ENCODE measurements around the gene TNFRSF18.
A peak's percentile ranks its signal among the peaks of the same experiment; 100 is the strongest.

TNFRSF18 gene

DNA sequence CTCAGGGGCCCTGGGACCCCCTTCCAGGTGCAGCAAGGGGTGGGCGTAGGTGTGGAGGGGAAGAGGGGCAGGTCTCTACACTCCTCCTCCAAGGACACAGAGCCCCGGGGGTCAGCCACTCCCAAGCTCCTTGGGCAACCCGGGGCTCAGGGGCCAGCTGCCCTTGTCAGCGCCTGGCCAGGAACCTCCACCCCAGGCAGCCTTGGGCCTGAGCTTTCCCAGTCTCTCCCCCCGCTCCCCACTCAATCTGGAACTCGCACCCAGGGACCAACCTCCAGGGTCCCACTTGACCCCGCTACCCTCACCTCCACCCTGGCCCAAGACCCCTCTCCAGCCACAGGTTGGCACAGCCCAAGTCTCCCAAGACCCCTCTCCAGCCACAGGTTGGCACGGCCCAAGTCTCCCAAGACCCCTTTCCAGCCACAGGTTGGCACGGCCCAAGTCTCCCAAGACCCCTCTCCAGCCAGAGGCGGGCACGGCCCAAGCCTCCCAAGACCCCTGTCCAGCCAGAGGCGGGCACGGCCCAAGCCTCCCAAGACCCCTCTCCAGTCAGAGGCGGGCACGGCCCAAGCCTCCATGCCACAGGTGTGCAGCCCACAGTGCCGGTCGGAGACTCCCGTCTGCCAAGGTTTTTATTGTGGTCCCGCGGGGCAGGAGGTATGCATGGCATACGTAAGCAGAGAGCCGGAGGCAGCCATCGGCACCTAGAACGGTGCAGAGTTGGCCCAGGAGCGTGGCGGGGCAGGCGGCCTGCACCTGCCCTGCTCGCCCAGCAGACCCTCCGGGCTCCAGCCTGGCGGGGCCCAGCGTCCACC, 4.5 kb upstream of the TNFRSF18 start:
- DNase-seq = no peak

DNA sequence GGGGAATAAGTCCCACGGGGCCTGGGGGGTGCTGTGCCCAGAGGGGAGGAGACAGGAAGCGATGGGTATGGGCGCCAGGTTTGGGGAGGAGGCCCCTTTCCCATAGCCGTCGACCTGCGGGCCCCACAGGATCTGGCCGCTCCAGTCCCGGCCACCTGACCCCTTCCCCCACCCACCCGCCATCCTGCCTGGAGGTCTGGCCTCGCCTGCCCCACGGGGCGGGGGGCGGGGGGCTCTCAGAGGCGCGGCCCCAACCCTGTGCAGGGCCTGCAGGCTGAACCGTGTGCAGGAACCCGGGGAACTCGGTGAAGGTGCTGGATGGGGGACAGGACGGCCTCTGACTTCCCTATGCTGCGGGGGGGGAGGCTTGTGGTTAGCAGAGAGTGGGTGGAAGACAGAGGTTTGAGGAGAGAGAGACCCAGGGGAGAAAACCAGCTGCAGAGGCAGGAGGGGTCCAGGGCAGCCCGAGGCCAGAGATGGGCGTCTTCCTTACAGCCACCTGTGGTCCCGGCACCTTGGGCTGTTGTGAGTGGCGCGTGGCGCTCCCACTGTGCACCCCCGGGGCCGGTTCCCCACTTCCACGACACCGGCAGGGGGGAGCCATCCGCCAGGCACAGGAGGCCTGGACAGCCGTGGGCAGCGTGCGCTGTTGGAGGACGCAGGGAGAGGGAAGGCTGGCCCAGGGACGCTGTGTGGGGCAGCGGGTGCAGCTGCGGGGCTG, 2.5 kb upstream of the TNFRSF18 start:
- DNase-seq = no peak

DNA sequence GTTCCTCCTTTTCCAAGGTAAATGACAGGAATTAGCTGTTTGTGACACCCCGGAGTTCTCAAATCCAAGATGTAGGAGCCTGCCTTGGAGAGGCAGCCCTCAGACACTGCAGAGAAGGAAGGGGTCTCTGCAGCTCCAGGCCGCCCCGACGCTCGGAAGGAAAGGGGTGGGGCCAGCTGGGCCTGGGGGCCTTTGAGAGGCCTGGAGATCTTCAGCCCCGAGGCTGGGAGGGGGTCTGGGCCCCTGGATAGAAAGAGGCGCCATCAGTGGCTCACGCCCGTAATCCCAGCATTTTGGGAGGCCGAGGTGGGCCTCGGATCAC, 1.1 kb upstream of the TNFRSF18 start:
- no peak for DNase-seq

DNA sequence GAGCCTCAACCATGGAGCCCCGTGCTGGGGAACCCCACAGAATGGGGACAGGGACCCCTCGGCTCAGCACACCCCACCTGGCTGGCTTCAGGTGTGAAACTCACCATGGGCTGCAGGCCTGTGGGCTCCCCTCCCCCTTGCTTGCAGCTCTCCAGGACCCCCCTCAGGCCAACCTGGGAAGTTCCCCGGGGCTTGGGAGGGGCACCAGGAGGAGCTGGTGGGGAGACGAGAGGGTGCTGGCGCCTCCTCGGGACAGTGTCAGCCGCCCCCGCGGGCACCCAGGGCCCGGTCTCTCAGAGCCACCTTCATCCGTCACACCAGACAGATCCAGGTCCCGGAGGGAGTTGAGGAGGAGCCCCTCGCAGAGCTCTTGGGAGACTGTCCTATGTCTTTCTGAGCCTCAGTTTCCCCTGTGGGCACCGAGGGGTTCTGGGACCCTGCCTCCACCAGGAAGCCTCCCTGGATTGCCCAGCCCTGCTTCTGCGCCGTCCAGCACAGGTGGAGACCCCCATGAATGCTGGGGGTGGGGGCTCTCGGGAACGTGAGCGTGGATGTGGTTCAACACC, 657 bp upstream of the TNFRSF18 start:
- no peak for DNase-seq

DNA sequence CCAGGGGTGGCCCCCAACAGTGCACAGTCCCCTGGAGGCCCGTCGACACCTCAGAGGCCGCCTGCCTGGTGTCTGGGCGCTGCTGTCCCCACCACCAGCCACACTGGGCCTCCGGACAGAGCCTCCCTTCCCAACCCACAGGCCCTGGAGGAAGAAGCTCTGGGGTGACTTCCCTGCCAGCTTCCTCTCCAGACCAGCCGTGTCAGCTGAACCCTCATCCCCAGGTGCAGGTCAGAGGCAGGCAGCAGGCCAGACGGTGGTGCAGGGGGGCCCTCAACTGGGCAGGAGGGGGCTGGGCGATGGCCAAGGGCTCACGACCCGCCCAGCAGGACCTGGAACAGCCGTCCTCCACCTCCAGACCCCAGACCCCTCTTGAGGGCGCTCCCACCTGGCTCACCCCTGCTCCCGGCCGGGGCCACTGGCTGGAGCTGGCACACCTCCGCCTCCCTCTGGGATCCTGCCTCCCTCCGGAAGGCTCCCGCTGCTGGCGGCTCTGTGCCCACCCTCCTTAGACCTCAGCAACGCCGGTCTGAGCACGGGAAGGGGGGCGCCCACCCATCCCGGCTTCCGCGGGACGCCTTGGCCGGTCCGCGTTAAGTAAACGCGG, 520 bp downstream of the TNFRSF18 start:
- no peak for DNase-seq

DNA sequence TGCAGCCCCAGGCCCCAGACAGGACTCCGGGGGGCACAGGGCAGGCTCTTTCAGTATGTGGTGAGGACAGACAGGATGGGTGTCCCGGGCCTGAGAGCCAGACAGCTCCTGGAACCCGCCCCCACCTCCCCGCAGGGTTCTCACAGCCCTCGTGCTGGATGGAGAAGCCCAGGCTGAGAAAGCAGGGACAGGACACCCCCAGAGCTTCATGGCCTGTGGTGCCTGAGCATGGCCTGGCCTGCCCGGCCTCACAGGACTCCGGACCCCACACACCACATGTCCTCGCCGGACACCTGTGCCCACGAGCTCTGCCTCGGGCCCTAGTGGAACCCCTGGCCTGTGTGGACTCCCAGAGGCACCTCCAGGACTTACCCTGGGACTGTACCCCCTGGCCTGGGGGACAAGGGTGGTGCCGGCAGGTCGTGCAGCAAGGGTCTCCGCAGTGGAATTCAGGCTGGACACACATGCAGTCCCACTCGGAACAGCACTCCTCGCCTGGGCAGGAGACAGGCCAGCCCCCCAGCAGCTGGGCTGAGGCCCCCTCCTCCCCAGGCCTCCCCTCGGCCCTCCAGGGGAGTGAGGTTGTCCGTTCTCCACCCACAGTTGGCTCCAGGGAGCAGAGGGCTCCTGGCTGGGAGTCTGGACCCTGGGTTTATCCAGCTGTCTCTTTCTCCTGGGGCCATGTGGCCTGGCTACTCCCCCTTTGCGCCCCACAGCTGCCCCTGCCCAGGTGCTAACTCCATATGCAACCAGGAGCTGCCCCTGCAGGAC, 1.2 kb downstream of the TNFRSF18 start:
- DNase-seq = no peak

DNA sequence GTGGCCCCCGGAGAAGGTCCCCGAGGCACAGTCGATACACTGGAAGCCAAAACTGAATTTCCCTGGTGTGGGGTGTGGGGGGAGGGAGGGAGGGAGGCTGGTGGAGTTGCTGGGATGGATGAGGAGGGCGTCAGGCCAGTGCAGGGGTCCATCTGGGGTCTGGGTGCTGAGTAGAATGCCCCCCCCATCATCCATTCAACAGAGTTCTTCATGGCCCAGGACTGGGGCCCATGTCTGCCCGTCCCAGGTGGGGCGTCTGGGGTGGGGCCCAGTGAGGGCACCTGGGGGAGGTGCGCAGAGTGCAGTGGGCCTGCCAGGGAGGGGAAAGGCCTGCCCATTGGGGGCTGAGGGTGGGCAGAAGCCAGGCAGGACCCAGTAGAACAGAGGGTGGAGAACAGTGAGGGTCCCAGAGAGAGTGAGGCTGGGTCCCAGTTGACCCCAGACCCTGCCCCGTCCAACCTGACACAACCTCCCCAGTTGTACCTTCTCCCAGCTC, 1.9 kb downstream of the TNFRSF18 start:
- no peak for DNase-seq

DNA sequence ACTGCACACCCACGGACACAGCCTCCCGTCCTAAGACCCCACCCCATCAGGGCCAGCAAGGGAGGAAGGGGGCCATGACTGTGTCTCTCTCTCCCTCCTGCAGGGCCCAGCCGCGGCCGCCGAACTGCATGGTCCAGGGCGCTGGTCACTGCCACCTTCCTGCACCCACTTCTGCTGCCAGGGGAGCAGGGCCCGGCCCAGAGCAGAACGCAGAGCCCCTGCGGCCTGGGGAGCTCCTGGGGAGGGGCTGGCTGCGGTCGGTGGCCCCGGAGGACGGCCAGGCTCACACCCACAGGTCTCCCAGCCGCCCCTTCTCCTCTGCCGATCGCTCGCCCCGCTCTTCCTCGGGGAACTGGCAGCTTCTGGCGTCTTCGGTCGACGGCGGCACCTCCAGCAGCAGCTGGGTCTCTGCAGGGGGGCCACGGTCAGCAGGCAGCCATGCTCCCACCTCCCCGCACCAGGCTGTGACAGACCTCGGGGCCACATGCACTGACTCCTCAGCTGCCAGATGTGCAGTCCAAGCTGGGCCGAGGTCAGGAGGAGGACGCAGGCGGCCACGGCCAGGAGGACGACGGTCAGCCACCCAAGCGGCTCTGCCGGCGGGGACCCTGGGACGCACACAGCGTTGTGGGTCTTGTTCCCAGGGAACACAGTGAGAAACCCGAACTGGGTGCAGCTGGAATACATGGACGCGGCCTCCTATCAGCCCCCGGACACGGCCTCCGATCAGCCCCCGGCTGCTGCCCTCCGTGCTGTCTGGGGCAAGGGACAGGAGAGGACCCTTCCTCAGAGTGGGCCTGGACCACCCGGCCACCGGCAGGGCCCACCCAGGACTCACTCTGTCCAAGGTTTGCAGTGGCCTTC, 2.6 kb downstream of the TNFRSF18 start:
- no peak for DNase-seq

DNA sequence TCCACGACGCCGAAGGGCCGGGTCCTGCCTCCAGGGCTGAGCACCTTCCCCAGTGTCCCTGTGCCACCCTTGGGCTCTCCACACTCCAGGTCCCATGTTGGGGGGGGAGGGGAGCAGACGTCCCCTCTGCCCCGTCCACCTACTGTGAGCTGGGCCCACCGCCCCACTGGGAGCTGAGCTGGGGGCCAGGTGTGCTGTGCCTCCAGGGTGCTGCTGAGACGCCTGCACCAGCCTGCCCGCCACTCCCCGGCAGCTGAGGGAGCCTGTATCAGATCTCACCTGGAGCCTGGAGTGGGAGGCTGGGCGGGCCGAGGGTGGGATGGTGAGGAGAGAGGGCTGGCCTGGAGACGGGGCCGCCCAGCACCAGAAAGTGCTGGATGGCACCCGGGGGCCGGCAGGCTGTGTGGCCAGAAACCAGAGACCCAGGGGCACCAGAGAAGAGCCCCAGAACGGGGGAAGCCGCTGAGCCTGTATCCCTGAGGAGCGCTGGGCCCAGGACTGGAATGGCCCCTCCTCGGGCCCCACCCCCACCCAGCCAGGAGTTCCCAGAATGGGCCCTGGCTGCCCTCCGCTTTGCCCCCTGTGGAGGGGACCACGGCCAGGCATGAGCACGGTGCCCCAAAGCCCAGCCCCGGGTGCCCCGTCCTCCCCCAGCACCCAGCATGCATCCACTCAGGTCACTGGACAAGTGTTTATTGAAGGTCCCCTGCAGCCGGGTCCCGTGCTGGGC, 3.4 kb downstream of the TNFRSF18 start:
- no peak for DNase-seq

DNA sequence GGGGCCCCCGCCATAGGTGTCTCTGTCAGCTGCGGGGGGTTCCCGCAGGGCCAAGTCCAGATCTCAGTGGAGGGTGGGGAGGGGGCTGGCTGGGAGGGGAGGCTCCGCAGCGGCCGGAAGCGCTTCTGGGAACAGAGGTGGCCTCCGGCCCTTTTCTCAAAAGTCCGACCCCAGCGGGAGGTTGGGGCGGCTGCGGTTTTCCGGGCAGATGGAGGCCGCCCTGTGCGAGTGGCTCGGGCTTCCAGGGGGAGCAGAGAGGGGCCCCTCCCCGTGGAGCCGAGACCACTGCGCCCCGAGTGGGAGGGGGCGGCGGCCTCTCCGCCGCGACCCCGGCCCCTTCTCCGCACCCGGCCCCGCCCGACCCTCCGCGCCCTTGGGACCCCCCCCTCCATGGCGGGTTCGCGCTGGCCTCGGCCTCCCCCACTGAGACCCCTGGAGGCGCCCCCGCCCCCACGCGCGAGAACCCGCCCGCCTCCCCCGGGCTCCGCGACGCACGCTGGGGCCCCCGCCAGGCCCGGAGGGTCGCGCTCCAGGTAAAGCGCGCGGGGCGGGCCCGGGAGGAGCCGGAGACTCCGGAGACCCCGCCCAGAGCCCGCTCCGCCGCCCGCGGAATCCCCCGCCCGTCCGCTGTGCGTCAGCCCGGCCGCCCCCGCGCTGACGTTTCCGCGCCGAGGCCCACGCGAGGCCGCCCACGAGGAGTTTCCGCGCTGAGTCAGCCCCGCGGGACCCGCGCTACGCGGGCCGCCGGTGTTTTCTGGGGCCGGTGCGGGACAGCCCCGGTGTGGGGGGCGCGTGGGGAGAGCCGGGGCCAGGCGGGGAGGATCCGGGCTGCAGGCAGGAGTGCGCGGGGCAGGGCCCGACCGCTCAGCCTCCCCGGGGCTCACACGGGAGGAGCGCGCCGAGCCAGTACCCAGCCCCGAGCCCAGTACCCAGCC, 5.2 kb downstream of the TNFRSF18 start:
- DNase-seq = peak; percentile 86

DNA sequence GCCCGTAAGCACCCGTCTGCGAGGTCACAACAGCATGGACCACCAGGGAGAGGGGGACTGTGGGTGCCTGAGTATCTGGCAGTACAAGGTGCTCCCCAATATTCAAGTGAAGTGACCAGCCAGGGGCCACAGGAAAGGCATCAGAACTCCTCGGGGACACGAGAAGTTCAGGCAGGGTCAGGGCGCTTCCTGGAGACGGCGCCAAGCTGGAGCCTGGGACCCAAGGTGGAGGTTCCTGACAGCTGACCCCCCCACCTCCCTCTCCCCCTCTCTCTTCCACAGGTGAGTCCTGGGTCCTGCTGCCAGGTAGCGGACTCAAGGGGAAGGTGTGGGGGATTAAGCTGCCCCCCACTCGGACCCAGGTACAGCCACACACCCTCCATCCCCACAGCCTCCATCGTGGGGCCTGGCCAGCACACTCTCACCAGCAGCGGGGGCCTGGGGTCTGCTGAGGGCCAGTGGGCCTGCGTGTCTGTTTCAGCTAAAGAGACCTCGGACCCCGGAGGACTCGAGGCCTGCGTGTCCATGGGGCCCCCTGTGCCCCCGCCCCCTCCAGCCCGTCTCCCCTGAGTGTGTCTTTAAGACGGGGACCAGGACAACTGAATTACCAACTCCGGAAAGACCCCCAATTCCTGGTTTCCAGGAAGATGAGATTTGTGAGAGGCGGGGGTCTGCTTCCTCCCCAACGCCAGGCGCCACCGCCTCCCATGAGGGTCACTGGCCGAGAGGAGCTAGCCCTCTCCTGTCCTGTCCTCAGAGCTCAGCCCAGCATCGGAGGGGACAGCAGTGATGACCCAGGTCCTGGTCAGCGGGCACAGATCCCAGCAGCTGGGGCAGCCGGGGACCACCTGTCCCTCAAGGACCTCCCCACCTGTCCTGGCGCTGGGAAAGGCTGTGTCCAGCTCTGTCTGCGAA, 6.2 kb downstream of the TNFRSF18 start:
- no peak for DNase-seq

DNA sequence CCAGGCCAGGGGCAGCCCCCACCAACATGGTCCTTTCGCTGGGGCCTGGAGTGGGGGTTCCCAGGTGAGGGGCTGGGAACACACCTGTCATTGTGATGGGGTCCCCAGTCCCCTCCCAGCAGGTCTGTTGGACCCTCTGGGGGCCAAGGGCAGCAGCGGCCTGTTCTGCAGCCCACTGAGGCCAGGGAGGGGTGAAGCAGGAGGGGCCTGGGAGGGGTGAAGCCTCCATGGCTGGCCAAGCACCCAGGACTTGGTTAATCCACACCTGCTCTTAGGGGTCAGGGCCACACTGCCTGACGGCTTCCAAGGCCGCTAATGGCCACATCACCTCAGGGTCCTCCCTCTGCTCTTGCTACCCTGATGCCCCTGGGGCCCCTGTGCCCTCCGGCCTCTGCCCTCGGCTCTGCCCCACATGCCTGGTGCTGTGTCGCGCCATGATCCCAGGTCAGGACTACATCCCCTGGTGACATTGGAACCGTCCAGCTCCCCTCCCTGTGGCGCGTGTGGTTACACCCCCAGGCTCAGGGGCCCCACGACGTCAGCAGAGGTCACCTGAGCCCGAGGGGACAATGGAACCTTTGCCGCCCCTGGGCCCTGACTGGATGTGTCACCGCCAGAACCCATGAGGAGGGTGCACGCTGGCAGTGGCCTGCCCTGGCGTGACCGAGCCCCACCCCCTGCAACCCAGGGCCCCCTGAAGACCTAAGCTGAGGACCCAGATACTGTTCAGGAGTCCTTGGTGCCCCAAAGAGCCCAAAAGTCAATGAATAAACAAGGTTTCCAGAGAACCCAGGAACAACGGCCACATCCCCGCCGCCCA, 7.0 kb downstream of the TNFRSF18 start:
- no peak for DNase-seq

DNA sequence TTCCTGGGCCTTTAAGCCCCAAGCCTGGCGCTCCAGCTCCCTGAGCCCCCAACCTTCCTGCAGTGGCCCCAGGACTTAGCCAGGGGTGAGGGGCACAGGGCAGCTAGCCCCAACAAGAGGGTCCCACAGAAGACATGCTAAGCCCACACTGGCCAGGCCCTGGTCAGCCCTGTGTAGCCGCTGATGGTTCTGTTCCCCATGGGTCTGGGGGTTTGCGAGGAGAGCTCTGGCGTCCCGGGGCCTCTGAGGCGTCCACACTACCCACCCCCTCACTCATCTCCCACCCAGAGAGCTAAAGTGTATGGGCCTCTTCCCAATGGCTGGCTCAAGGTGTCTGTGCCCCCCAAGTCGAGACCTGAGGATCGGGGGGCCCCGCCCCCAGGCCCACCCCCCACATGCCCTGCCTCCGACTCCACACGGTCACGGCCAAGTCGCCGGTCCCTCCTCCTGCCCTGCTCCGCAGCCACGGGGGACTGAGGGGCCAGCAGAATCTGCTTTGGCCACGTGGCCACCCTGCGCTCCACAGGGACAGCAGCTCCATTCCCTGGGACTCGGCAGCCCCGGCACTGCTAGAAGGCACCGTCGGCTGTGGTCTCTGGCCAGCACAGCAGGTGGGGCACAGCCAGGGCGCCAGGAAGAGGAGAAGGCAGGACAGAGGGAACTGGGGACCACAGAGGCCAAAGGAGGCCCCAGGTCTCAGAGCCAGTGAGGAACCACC, 7.8 kb downstream of the TNFRSF18 start:
- DNase-seq = no peak

DNA sequence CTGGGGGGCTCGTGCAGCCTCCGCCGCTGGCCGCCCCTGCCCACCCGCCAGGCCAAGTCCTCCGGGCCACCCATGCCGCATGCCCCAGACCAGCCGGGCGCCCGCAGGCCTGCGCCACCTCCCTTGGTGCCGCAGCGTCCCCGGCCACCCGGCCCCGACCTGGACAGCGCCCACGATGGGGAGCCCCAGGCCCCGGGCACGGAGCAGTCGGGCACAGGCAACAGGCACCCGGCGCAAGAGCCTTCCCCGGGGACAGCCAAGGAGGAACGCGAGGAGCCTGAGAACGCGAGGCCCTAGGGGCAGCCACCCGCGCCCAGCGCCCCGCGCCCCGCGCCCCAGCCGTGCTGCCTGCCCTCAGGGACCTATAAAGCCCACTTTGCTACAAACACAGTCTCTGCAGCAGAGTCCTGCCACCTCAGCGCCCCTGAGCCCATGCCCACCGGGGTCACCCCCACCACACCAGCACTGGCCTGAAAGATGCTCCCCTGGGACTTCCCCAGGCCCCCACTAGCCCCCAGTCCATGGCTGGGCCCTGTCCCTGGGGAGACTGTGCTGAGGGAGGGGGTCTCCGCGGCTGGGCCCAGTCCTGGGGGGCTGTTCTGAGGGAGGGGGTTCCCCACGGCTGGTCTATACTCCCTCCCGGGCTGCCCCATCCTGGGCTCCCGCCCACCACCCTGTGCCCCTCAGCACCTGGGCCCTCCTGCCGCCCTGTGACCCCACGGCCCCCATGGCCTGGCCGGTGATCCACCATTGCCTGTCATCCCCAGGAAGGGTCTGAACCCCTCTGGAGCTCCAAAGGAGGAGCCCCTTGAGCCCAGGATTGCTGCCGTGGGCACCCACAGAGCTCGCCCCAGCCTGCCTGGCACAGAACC, 8.6 kb downstream of the TNFRSF18 start:
- DNase-seq = no peak

DNA sequence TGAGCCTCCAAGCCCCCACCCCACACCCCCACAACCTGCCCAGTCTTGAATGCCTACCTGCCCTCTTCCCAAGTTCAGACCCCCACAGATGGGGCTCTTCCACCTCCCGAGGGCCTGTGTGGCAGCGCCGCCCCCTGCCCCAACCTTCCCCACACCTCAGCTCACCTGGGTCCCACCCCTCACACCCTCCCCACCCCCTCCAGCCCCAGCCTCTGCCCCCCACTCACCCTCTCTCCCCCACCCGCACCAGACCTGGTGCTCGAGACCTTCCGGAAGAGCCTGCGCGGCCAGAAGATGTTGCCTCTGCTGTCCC, 9.2 kb downstream of the TNFRSF18 start:
- DNase-seq = no peak

DNA sequence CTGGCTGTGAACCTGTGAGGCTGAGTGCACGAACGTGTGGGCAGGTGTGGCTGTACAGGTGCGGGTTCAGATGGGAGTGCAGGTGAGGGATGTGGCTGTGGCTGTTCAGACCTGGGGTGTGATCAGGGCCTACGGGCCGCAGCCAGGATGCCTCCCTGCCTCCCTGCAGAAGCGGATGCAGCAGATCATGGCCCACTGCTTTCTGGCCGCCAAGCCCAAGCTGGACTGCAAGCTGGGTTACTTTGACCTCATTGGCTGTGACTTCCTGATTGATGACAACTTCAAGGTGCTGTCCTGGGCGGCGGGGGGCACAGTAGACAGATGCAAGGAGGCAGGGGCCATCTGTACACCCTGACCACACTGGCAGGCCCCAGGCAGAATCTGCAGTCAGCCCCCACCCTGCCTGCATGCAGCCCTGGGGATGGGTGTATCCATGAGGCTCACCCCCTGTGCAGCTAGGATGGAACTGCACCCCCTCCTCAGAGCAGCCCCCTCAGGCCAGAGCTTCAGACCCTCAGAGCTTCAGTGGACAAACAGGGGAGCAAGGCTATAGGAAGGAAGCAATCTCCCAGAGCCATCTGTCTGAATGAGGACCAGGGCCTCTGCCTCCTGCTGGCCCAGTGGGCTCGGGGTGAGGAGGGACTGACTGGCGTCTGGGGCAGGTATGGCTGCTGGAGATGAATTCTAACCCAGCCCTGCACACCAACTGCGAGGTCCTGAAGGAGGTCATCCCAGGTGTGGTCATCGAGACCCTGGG, 9.8 kb downstream of the TNFRSF18 start:
- DNase-seq = no peak

All from activated CD4-positive, CD25-positive, alpha-beta regulatory T cell treated with anti-CD3 and anti-CD28 coated beads, Interleukin-2, amount 50 U/mL, for 72 hours (primary cell).